Measurements from ENCODE around the gene PRTFDC1. TPM values are rescaled to one million over a fixed set of nuclear protein-coding genes. Genes with fewer than 3 reads are reported as not detected.

The PRTFDC1 gene
- total RNA-seq, 1 donor from 2014 or later: 17.5 TPM

DNA sequence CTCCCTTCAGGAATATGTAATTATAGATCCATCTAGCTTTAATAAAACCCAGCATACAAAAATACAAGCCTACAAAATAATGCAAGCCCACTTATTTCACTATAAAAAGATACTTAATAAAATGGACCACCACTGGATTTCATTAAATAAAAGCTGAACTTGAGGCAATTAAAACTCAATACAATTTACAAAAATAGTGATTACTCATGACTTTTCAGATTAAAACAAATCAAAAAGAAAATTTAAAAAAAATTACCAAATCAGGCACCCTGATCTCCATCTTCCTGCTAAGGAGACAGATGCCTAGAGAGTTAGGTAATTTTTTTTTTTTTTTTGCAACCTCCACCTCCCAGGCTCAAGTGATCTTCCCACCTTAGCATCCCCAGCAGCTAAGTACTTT lies 41.8 kb downstream of the PRTFDC1 start:
- H3K27ac Mint-ChIP-seq (ENCODE audit: unreplicated experiment): no peak overlapping the region
- H3K27me3 Mint-ChIP-seq (ENCODE audit: unreplicated experiment): peaks cover 6% of the 10 kb centered on the region
- H3K4me3 Mint-ChIP-seq (ENCODE audit: unreplicated experiment): no peak overlapping the region
- no peaks in the 10 kb centered on the region for H3K9me3 Mint-ChIP-seq (ENCODE audit: unreplicated experiment)
- H3K36me3 Mint-ChIP-seq (ENCODE audit: low read depth, unreplicated experiment): no peaks in the 10 kb centered on the region
- no peak for DNase-seq (ENCODE audit: low spot score)
- peaks cover 7% of the 10 kb centered on the region for H3K4me1 Mint-ChIP-seq (ENCODE audit: unreplicated experiment)
- TF ChIP-seq, protein P1, sequence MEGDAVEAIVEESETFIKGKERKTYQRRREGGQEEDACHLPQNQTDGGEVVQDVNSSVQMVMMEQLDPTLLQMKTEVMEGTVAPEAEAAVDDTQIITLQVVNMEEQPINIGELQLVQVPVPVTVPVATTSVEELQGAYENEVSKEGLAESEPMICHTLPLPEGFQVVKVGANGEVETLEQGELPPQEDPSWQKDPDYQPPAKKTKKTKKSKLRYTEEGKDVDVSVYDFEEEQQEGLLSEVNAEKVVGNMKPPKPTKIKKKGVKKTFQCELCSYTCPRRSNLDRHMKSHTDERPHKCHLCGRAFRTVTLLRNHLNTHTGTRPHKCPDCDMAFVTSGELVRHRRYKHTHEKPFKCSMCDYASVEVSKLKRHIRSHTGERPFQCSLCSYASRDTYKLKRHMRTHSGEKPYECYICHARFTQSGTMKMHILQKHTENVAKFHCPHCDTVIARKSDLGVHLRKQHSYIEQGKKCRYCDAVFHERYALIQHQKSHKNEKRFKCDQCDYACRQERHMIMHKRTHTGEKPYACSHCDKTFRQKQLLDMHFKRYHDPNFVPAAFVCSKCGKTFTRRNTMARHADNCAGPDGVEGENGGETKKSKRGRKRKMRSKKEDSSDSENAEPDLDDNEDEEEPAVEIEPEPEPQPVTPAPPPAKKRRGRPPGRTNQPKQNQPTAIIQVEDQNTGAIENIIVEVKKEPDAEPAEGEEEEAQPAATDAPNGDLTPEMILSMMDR (IDR thresholded peaks at IDR 0.05; ENCODE audit: unreplicated experiment): no peak

DNA sequence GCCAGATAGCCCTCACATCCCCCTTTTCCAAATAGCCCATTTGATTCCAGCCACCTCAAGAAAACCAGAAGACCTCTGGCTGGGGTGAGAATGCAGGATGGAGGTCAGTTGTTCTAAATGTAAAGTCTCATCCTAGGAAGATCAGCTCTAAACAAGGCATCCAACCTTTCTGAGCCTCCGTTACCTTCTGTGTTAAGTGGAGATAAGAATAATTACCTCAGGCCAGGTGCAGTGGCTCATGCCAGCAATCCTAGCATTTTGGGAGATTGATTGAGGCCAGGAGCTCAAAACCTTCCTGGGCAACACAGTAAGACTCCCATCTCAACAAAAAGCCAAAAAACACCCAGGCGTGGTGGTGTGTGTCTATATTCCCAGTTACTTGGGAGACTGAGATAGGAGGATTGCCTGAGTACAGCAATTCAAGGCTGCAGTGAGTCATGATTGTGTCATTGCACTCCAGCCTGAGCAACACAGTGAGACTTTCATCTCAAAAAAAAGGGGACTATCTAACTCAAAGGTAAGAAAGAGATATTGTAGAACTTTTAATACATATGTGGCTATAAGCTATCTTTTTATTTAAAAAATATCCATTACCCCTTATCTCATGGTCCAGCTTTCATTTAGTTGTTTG lies 43.5 kb downstream of the PRTFDC1 start:
- Mint-ChIP-seq H3K4me1 (ENCODE audit: unreplicated experiment) (peaks cover 7% of the 10 kb centered on the region), H3K36me3 (ENCODE audit: low read depth, unreplicated experiment) (peaks cover 5% of the 10 kb centered on the region), H3K4me3 (ENCODE audit: unreplicated experiment) (no peak overlapping the region), H3K27ac (ENCODE audit: unreplicated experiment) (no peak overlapping the region), H3K9me3 (ENCODE audit: unreplicated experiment) (no peaks in the 10 kb centered on the region), H3K27me3 (ENCODE audit: unreplicated experiment) (peaks cover 6% of the 10 kb centered on the region)
- TF ChIP-seq, protein P1 (IDR thresholded peaks at IDR 0.05; ENCODE audit: unreplicated experiment): no peak
- DNase-seq (ENCODE audit: low spot score): no peak

DNA sequence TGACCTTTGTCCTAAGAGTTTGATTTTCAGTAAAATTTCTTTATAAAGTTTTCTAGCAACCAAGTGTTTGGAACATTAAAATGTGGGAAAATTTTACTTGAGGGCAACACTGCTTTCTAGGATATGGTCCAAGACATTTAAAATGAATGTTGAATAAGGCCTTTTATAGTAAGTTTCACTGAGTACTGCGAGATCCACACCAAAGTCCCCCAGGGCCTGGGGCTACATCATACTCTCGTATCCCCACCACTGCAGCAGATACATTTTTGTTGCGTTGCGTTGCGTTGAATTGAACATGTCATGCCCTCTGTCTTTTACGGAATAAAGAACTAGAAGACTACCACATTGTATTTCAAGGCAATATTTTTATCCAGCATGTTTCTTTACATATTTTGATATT lies 44.5 kb downstream of the PRTFDC1 start:
- H3K4me3 Mint-ChIP-seq (ENCODE audit: unreplicated experiment): no peak overlapping the region
- no peak for DNase-seq (ENCODE audit: low spot score)
- H3K27ac Mint-ChIP-seq (ENCODE audit: unreplicated experiment): no peak overlapping the region
- H3K36me3 Mint-ChIP-seq (ENCODE audit: low read depth, unreplicated experiment): peaks cover 5% of the 10 kb centered on the region
- TF ChIP-seq, protein P1 (IDR thresholded peaks at IDR 0.05; ENCODE audit: unreplicated experiment): no peak
- peaks cover 6% of the 10 kb centered on the region for H3K27me3 Mint-ChIP-seq (ENCODE audit: unreplicated experiment)
- H3K9me3 Mint-ChIP-seq (ENCODE audit: unreplicated experiment): no peaks in the 10 kb centered on the region
- peaks cover 7% of the 10 kb centered on the region for H3K4me1 Mint-ChIP-seq (ENCODE audit: unreplicated experiment)

DNA sequence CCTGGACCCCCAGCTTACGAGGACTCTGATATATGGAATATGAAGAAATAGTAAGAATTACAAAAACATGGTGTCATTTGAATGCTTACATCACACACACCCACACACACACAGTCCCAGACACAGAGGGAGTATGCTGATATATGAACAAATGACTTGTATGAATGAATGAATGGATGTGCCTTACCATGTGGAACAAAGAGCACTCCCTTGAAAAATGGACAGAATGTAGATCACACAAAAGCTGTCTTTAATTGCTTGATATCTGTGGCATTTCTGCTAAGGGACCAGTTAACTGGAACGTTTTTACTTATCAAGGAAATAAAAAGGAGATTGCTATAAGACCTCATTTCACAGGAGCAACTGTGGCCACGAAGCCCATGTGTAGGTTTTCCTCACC lies 46.0 kb downstream of the PRTFDC1 start:
- peaks cover 4% of the 10 kb centered on the region for H3K27me3 Mint-ChIP-seq (ENCODE audit: unreplicated experiment)
- no peak overlapping the region for H3K27ac Mint-ChIP-seq (ENCODE audit: unreplicated experiment)

DNA sequence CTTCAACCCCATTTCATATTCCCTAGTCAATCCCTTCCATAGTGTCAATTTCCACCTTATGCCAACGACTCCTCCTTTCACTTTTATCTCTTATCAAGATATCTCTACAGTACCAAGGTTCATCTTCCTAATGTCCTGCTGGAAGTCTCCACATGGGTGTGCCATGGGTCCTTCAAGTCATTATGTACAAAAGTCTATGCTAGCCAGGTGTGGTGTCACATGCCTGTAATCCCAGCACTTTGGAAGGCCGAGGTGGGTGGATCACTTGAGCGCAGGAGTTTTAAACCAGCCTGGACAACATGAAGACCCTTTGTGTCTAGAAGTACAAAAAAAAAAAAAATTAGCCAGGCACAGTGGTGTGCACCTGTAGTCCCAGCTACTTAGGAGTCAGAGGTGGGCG lies 47.6 kb downstream of the PRTFDC1 start:
- H3K4me3 Mint-ChIP-seq (ENCODE audit: unreplicated experiment): peak overlapping the region; percentile 28
- TF ChIP-seq, protein P1 (IDR thresholded peaks at IDR 0.05; ENCODE audit: unreplicated experiment): no peak
- H3K9me3 Mint-ChIP-seq (ENCODE audit: unreplicated experiment): no peaks in the 10 kb centered on the region
- H3K36me3 Mint-ChIP-seq (ENCODE audit: low read depth, unreplicated experiment): peaks cover 5% of the 10 kb centered on the region
- no peak overlapping the region for H3K27ac Mint-ChIP-seq (ENCODE audit: unreplicated experiment)
- H3K4me1 Mint-ChIP-seq (ENCODE audit: unreplicated experiment): no peaks in the 10 kb centered on the region
- peaks cover 4% of the 10 kb centered on the region for H3K27me3 Mint-ChIP-seq (ENCODE audit: unreplicated experiment)
- DNase-seq (ENCODE audit: low spot score): no peak

More for the DNA sequence above, 46.0 kb downstream of the PRTFDC1 start:
- no peaks in the 10 kb centered on the region for H3K9me3 Mint-ChIP-seq (ENCODE audit: unreplicated experiment)
- H3K4me3 Mint-ChIP-seq (ENCODE audit: unreplicated experiment): no peak overlapping the region
- peaks cover 5% of the 10 kb centered on the region for H3K36me3 Mint-ChIP-seq (ENCODE audit: low read depth, unreplicated experiment)
- no peaks in the 10 kb centered on the region for H3K4me1 Mint-ChIP-seq (ENCODE audit: unreplicated experiment)
- TF ChIP-seq, protein P1 (IDR thresholded peaks at IDR 0.05; ENCODE audit: unreplicated experiment): no peak
- DNase-seq (ENCODE audit: low spot score): no peak

All from endothelial cell (in vitro differentiated cells).